ENCODE data around the gene BUD23. TPM values are rescaled to one million over a fixed set of nuclear protein-coding genes. Genes with fewer than 3 reads are reported as not detected.
"Not testable (repeated sequence)": the region's sequence is repeated elsewhere in the genome, so short reads cannot be mapped to it uniquely, and the experiment has no call there.

The BUD23 gene
- total RNA-seq, 2 experiments from 2014 or later, result 57.0 to 57.2 TPM

DNA sequence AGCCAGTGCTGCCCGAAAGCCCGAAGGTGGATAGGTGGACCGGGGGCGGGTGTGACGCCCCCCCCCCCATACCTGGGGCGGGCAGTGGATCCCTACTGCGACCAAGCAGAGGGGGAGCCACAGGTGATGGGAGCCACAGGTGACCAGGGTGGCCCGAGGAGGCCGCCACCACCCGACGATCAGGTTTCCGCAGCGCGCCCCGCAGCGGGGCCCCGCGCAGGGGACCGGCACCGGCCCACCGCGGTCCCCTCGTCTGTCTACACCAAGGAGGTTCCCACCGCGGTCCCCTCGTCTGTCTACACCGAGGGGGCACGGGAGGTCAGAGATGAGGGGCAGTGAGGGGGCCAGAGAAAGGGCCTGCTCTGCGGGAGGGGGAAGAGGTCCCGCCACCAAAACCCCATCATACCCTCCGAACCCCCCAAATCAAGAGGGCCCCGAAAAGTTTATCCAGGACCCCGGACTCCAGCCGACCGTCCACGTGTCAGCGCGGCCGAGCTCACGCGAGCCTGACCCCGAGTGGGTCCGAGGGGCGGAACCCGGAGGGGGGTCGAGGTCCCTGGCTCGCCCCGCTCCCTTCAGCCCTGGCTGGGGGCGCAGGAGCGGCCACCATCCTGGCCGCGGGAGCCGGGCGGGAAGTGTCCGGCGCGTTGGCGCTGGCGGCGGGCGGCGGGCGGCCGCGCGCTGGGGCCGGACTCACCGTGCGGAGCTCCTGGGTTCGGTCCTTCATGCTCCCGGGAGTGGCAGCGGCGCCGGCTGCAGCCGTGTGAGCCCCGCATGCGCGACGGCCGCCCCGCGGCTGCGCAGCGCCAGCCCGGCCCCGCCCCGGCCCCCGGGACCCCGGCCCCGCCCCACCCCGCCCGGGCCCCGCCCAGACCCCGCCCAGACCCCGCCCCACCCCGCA lies 35.8 kb downstream of the BUD23 start, which contains the start of gene STX1A:
TSS of gene STX1A (minus strand) at position 765 of the 901 bp plus-strand sequence. CDS start at position 727, 38 bp downstream.
- Mint-ChIP-seq H3K27ac (peak within 1 kb of the TSS; percentile 70), H3K4me3 (peak within 1 kb of the TSS; percentile 75), H3K9me3 (no peaks in the 10 kb centered on the region), H3K4me1 (peaks cover 33% of the 10 kb centered on the region), H3K27me3 (peaks cover 17% of the 10 kb centered on the region), H3K36me3 (ENCODE audit: low read depth) (peaks cover 13% of the 10 kb centered on the region)
- DNase-seq, result peak; percentile 80
- ChIA-PET POLR2A (interaction anchor here (1.0 to 1.8 kb wide), 5 partner anchors 16 to 198 kb away, joined by 3 to 7 read pairs (median 5); partner anchors contain the start of genes ABHD11, BAZ1B, BUD23 and DNAJC30), CTCF (interaction anchor here (0.5 to 2.2 kb wide), 3 partner anchors 14 to 246 kb away, joined by 3 to 10 read pairs (median 3); no protein-coding TSS in a partner anchor)

DNA sequence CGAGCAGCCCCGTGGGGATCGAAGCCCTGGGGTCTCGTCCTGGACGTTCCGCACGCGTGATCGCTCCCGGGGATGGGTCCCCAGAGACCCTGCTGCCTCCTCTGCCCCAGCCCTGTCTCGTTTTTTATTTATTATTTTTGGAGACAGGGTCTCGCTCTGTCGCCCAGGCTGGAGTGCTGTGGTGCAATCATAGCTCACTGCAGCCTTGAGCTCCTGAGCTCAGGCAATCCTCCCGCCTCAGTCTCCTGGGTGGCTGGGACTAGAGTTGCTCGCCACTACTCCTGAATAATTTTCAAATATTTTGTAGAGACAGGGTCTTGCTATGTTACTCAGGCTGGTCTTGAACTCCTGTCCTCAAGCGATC lies 36.4 kb downstream of the BUD23 start:
- Mint-ChIP-seq H3K27ac (no peak overlapping the region), H3K4me1 (peaks cover 33% of the 10 kb centered on the region), H3K27me3 (peaks cover 19% of the 10 kb centered on the region), H3K9me3 (no peaks in the 10 kb centered on the region), H3K36me3 (ENCODE audit: low read depth) (peaks cover 13% of the 10 kb centered on the region), H3K4me3 (peak overlapping the region; percentile 75)
- no peak for DNase-seq
- CTCF ChIA-PET, result interaction anchor here (1.0 to 2.2 kb wide), 2 partner anchors 14 to 113 kb away, joined by 3 to 10 read pairs; no protein-coding TSS in a partner anchor
- POLR2A ChIA-PET, result interaction anchor here (1.0 to 1.8 kb wide), 5 partner anchors 15 to 198 kb away, joined by 3 to 7 read pairs (median 5); partner anchors contain the start of genes ABHD11, BAZ1B, BUD23 and DNAJC30

- peaks cover 32% of the 10 kb centered on the region for H3K4me1 Mint-ChIP-seq
- POLR2A ChIA-PET, result interaction anchor here (1.0 to 1.8 kb wide), 4 partner anchors 18 to 199 kb away, joined by 3 to 7 read pairs (median 5); partner anchors contain the start of genes ABHD11, BAZ1B, BUD23 and DNAJC30
- H3K36me3 Mint-ChIP-seq (ENCODE audit: low read depth), result peaks cover 12% of the 10 kb centered on the region
- not testable (repeated sequence) for H3K27ac Mint-ChIP-seq, DNase-seq, H3K9me3 Mint-ChIP-seq
- H3K27me3 Mint-ChIP-seq, result peaks cover 20% of the 10 kb centered on the region
- CTCF ChIA-PET, result interaction anchor here (1.0 to 2.2 kb wide), 2 partner anchors 13 to 114 kb away, joined by 3 to 10 read pairs; no protein-coding TSS in a partner anchor
- peak overlapping the region; percentile 75 for H3K4me3 Mint-ChIP-seq
Observed at GRCh38 chr7:73720443-73720842, 37.0 kb downstream of the BUD23 start.

GRCh38 chr7:73721377-73721817 lies 38.0 kb downstream of the BUD23 start:
- no peak for DNase-seq
- peaks cover 18% of the 10 kb centered on the region for H3K27me3 Mint-ChIP-seq
- H3K9me3 Mint-ChIP-seq, result no peaks in the 10 kb centered on the region
- no peak overlapping the region for H3K4me3 Mint-ChIP-seq
- no peak overlapping the region for H3K27ac Mint-ChIP-seq
- H3K36me3 Mint-ChIP-seq (ENCODE audit: low read depth), result peaks cover 4% of the 10 kb centered on the region
- ChIA-PET CTCF (no interaction called here), POLR2A (interaction anchor here (0.8 kb wide), 1 partner anchor 17 kb away, joined by 3 read pairs; the partner anchor contains the start of gene ABHD11)
- peaks cover 22% of the 10 kb centered on the region for H3K4me1 Mint-ChIP-seq

DNA sequence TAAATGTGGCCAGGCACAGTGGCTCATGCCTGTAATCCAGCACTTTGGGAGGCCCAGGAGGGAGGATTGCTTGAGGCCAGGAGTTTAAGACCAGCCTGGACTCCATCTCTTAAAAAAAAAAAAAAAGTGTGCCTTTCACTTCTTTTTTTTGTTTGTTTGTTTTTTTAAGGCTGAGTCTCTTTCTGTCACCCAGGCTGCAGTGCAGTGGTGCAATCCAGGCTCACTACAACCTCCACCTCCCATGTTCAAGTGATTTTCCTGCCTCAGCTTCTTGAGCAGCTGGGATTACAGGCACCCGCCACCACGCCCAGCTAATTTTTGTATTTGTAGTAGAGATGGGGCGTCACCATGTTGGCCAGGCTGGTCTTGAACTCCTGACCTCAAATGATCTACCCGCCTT lies 38.8 kb downstream of the BUD23 start:
- H3K4me3 Mint-ChIP-seq; H3K9me3 Mint-ChIP-seq; DNase-seq; H3K36me3 Mint-ChIP-seq (ENCODE audit: low read depth); POLR2A ChIA-PET; CTCF ChIA-PET; H3K27ac Mint-ChIP-seq: not testable (repeated sequence)
- Mint-ChIP-seq H3K4me1 (peaks cover 17% of the 10 kb centered on the region), H3K27me3 (peaks cover 20% of the 10 kb centered on the region)

- DNase-seq, result no peak
- H3K4me3 Mint-ChIP-seq, result no peak overlapping the region
- no peak overlapping the region for H3K27ac Mint-ChIP-seq
- H3K9me3 Mint-ChIP-seq, result no peaks in the 10 kb centered on the region
- peaks cover 20% of the 10 kb centered on the region for H3K27me3 Mint-ChIP-seq
- POLR2A ChIA-PET, result no interaction called here
- H3K4me1 Mint-ChIP-seq, result peaks cover 11% of the 10 kb centered on the region
- CTCF ChIA-PET, result interaction anchor here (3.1 to 4.7 kb wide), 2 partner anchors 94 to 117 kb away, joined by 16 to 54 read pairs; no protein-coding TSS in a partner anchor
- no peaks in the 10 kb centered on the region for H3K36me3 Mint-ChIP-seq (ENCODE audit: low read depth)
Observed at GRCh38 chr7:73722785-73723184, 39.4 kb downstream of the BUD23 start.

DNA sequence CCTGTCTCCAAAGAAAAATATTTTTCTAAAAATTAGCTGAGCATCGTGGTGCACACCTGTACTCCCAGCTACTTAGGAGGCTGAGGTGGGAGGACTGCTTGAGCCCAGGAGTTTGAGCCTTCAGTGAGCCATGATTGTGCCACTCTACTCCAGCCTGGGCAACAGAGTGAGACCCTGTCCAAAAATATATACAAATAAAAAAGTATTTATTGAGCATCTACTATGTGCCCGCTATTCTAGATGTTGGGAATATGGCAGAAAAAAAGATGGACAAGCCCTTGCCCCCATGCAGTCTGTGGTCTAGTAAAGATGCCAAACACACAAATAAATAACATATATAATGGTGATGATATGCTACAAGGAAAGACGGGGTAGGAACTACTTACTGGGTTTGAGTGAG lies 40.4 kb downstream of the BUD23 start:
- no peak for DNase-seq
- H3K36me3 Mint-ChIP-seq (ENCODE audit: low read depth), result no peaks in the 10 kb centered on the region
- H3K27me3 Mint-ChIP-seq, result peaks cover 28% of the 10 kb centered on the region
- ChIA-PET CTCF (interaction anchor here (0.7 to 4.7 kb wide), 5 partner anchors 11 to 118 kb away, joined by 3 to 54 read pairs (median 7); no protein-coding TSS in a partner anchor), POLR2A (no interaction called here)
- no peaks in the 10 kb centered on the region for H3K9me3 Mint-ChIP-seq
- peaks cover 5% of the 10 kb centered on the region for H3K4me1 Mint-ChIP-seq
- H3K27ac Mint-ChIP-seq, result no peak overlapping the region
- H3K4me3 Mint-ChIP-seq, result no peak overlapping the region

GRCh38 chr7:73726083-73726466 lies 42.7 kb downstream of the BUD23 start:
- CTCF ChIA-PET, result interaction anchor here (1.0 to 4.7 kb wide), 7 partner anchors 12 to 207 kb away, joined by 3 to 54 read pairs (median 7); partner anchors contain the start of gene ABHD11
- POLR2A ChIA-PET, result interaction anchor here (1.0 kb wide), 1 partner anchor 15 kb away, joined by 3 read pairs; no protein-coding TSS in a partner anchor
- H3K4me1 Mint-ChIP-seq, result no peaks in the 10 kb centered on the region
- H3K9me3 Mint-ChIP-seq, result no peaks in the 10 kb centered on the region
- no peak for DNase-seq
- no peaks in the 10 kb centered on the region for H3K36me3 Mint-ChIP-seq (ENCODE audit: low read depth)
- H3K4me3 Mint-ChIP-seq, result no peak overlapping the region
- H3K27ac Mint-ChIP-seq, result no peak overlapping the region
- H3K27me3 Mint-ChIP-seq, result peaks cover 22% of the 10 kb centered on the region

DNA sequence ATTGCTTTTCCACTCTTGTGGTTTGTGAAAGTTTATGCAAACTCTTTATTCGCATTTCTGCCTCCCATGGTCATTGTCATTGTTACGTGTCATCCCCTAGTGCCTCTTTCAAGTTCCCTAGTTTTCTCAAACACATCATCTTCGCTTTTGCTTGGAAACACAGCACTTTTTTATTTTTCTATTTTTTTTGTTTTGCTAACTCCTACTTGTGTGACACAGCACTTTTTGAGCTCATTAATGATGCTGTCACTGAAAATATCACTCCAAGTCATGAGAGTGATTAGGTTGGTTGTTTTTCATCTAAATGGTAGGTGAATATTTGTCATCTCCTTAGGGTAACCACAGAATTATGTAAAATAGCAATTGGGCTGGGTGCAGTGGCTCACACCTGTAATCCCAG lies 44.6 kb downstream of the BUD23 start:
- Mint-ChIP-seq H3K4me3 (no peak overlapping the region), H3K4me1 (no peaks in the 10 kb centered on the region), H3K27ac (no peak overlapping the region), H3K9me3 (no peaks in the 10 kb centered on the region), H3K36me3 (ENCODE audit: low read depth) (no peaks in the 10 kb centered on the region), H3K27me3 (peaks cover 15% of the 10 kb centered on the region)
- ChIA-PET CTCF (interaction anchor here (1.0 to 1.8 kb wide), 3 partner anchors 10 to 121 kb away, joined by 3 to 20 read pairs (median 4); partner anchors contain the start of gene ABHD11), POLR2A (interaction anchor here (1.4 to 1.6 kb wide), 2 partner anchors 11 to 13 kb away, joined by 3 read pairs; partner anchors contain the start of gene ABHD11)
- DNase-seq, result no peak

- H3K9me3 Mint-ChIP-seq, result no peaks in the 10 kb centered on the region
- DNase-seq, result no peak
- POLR2A ChIA-PET, result interaction anchor here (1.4 to 1.6 kb wide), 2 partner anchors 11 to 12 kb away, joined by 3 read pairs; partner anchors contain the start of gene ABHD11
- no peak overlapping the region for H3K4me3 Mint-ChIP-seq
- peaks cover 15% of the 10 kb centered on the region for H3K27me3 Mint-ChIP-seq
- no peaks in the 10 kb centered on the region for H3K4me1 Mint-ChIP-seq
- CTCF ChIA-PET, result interaction anchor here (0.7 to 1.8 kb wide), 5 partner anchors 10 to 241 kb away, joined by 3 to 20 read pairs (median 3); partner anchors contain the start of gene ABHD11
- H3K27ac Mint-ChIP-seq, result no peak overlapping the region
- no peaks in the 10 kb centered on the region for H3K36me3 Mint-ChIP-seq (ENCODE audit: low read depth)
Observed at GRCh38 chr7:73728551-73728950, 45.2 kb downstream of the BUD23 start.

- Mint-ChIP-seq H3K9me3 (no peaks in the 10 kb centered on the region), H3K27ac (no peak overlapping the region), H3K4me3 (no peak overlapping the region), H3K4me1 (peaks cover 9% of the 10 kb centered on the region), H3K27me3 (peaks cover 10% of the 10 kb centered on the region), H3K36me3 (ENCODE audit: low read depth) (no peaks in the 10 kb centered on the region)
- ChIA-PET CTCF (no interaction called here), POLR2A (no interaction called here)
- DNase-seq, result no peak
Observed at GRCh38 chr7:73730485-73730884, 47.1 kb downstream of the BUD23 start.

DNA sequence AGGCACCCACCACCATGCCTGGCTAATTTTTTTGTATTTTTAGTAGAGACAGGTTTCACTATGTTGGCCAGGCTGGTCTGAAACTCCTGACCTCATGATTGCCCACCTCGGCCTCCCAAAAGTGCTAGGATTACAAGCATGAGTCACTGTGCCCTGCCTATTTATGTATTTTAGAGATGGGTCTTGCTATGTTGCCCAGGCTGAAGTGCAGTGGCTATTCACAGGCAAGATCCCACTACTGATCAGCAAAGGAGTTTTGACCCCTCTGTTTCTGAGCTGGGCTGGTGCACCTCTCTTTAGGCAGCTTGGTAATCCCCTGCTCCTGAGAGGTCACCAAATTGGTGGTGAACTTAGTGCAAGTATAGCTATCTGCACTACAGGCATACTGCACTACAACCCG lies 49.0 kb downstream of the BUD23 start:
- H3K4me3 Mint-ChIP-seq, result no peak overlapping the region
- CTCF ChIA-PET, result interaction anchor here (0.7 to 8.0 kb wide), 2 partner anchors 16 to 124 kb away, joined by 4 to 77 read pairs; no protein-coding TSS in a partner anchor
- H3K4me1 Mint-ChIP-seq, result peaks cover 15% of the 10 kb centered on the region
- POLR2A ChIA-PET, result no interaction called here
- DNase-seq, result no peak
- peaks cover 8% of the 10 kb centered on the region for H3K27me3 Mint-ChIP-seq
- H3K36me3 Mint-ChIP-seq (ENCODE audit: low read depth), result peaks cover 4% of the 10 kb centered on the region
- no peak overlapping the region for H3K27ac Mint-ChIP-seq
- no peaks in the 10 kb centered on the region for H3K9me3 Mint-ChIP-seq

Measured in activated CD4-positive, alpha-beta memory T cell treated with anti-CD3 and anti-CD28 coated beads, Interleukin-2, amount 10 ng/mL, durations not matched to agents 7 days and 5 days (primary cell).